ENCODE results near the gene SLC1A3.

Gene SLC1A3

DNA sequence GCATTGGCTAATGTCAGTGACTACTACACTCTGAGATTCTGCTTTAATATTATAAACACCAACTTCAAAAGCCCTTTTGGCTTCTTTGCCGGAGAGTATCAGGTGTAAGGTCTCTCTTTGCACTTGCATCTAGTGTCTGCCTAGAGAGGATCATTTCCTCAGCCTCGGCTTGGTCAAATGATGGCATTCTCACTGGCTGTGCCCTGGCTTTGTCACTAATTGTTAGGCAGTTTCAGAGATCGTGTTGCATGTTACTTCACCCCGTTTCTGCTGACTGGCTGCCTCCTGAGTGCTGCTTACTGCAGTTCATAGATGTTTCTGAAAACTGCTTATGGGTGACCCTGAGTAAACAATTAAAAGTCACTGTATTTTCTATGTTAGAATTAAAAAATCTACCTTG is 48.8 kb downstream of the SLC1A3 start:
- H3K27me3 Mint-ChIP-seq (ENCODE audit: low read depth): no peaks in the 10 kb centered on the region
- H3K27ac Mint-ChIP-seq: peak overlapping the region in 1 of 3 experiments; percentile 12
- H3K4me3 Mint-ChIP-seq: no peak overlapping the region
- H3K9me3 Mint-ChIP-seq: no peaks in the 10 kb centered on the region
- TF ChIP-seq, protein P1, sequence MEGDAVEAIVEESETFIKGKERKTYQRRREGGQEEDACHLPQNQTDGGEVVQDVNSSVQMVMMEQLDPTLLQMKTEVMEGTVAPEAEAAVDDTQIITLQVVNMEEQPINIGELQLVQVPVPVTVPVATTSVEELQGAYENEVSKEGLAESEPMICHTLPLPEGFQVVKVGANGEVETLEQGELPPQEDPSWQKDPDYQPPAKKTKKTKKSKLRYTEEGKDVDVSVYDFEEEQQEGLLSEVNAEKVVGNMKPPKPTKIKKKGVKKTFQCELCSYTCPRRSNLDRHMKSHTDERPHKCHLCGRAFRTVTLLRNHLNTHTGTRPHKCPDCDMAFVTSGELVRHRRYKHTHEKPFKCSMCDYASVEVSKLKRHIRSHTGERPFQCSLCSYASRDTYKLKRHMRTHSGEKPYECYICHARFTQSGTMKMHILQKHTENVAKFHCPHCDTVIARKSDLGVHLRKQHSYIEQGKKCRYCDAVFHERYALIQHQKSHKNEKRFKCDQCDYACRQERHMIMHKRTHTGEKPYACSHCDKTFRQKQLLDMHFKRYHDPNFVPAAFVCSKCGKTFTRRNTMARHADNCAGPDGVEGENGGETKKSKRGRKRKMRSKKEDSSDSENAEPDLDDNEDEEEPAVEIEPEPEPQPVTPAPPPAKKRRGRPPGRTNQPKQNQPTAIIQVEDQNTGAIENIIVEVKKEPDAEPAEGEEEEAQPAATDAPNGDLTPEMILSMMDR (IDR thresholded peaks at IDR 0.05; ENCODE audit: unreplicated experiment in 3 of 3): no peak
- H3K4me1 Mint-ChIP-seq: peaks cover 52% of the 10 kb centered on the region
- H3K36me3 Mint-ChIP-seq (ENCODE audit: low read depth): no peaks in the 10 kb centered on the region

GRCh38 chr5:36656556-36656955 is 50.1 kb downstream of the SLC1A3 start:
- Mint-ChIP-seq H3K4me3 (no peak overlapping the region), H3K36me3 (ENCODE audit: low read depth) (no peaks in the 10 kb centered on the region), H3K9me3 (no peaks in the 10 kb centered on the region), H3K27me3 (ENCODE audit: low read depth) (no peaks in the 10 kb centered on the region), H3K4me1 (peaks cover 46% of the 10 kb centered on the region), H3K27ac (no peak overlapping the region)
- TF ChIP-seq, protein P1 (IDR thresholded peaks at IDR 0.05; ENCODE audit: unreplicated experiment in 3 of 3): no peak

DNA sequence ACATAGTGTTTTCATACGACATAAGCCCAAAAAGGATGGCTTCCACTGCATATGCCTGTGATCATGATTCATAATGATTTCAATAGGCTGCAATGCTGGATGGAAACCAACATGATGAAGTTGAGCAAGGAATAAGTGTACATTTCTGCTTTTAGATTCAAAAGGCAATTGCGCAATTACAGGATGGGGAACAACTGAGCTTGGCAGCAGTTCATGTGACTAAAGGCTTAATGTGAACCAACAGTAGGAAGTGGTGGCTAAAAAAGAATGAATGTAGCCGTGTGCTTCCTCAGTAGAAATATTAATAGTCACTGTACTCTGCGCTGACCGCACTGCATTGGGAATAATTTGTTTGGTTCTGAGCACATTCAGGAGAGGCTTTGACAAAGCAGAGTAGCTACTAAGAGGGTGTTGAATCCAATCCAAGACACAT is 51.2 kb downstream of the SLC1A3 start:
- TF ChIP-seq, protein P1 (IDR thresholded peaks at IDR 0.05; ENCODE audit: unreplicated experiment in 3 of 3): no peak
- no peaks in the 10 kb centered on the region for H3K27me3 Mint-ChIP-seq (ENCODE audit: low read depth)
- no peak overlapping the region for H3K4me3 Mint-ChIP-seq
- H3K27ac Mint-ChIP-seq: peak overlapping the region in 1 of 3 experiments; percentile 24
- H3K4me1 Mint-ChIP-seq: peaks cover 42% of the 10 kb centered on the region
- H3K9me3 Mint-ChIP-seq: no peaks in the 10 kb centered on the region
- no peaks in the 10 kb centered on the region for H3K36me3 Mint-ChIP-seq (ENCODE audit: low read depth)

DNA sequence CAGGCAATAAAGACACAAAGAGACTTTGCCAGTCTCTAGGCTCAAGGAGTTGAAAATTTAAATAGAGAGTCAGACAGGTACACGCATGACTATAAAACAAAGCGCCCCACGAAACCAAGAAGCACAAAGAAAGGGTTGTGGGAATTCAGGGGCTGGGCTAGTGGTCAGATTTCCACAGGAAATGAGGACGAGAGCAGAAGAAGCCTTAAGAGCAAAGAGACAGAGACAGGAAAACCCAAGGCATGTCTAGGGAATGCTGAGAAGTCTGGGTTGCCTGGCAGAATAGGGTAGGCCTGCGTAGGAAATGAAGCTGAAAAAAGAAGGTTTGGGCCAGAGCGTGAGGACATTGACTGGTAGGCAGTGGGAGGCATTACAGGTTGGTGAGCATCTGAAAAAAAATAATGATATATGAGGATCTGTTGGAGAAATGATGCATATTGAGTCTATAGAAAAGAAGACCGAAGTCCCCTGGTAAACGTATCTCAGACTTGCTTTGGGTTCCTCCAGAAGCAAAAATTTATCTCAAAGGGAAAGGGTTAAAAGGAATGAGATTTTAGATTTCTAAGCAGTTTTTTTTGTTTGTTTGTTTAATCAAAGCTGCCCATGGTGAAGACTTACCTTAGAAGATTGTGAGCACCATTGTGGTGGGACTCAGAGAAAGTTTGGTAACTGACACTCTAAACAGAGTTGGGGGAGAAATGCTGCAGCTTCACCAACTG is 51.8 kb downstream of the SLC1A3 start:
- Mint-ChIP-seq H3K4me1 (peaks cover 36% of the 10 kb centered on the region), H3K27ac (peak overlapping the region in 1 of 3 experiments; percentile 10), H3K27me3 (ENCODE audit: low read depth) (no peaks in the 10 kb centered on the region), H3K36me3 (ENCODE audit: low read depth) (no peaks in the 10 kb centered on the region), H3K4me3 (no peak overlapping the region), H3K9me3 (no peaks in the 10 kb centered on the region)
- TF ChIP-seq, protein P1 (IDR thresholded peaks at IDR 0.05; ENCODE audit: unreplicated experiment in 3 of 3): no peak

DNA sequence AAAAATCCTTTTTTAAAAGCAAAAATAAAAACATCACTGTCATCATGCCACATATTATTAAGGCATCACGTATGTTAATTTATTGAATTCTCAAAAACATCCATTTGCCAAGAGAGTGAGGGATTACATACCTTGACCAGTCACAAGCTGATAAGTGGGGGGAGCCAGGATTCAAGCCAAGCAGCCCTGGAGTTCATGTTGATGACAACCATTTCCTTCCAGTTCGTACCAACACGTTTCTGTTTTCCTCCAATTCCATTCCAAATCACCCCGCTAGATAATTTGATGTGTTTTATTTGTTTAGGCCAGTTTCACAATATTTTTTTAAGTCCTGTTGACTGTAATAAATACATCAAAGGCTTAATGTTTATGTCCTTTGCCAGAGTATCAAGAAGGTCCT is 53.0 kb downstream of the SLC1A3 start:
- Mint-ChIP-seq H3K9me3 (no peaks in the 10 kb centered on the region), H3K4me3 (no peak overlapping the region), H3K27me3 (ENCODE audit: low read depth) (no peaks in the 10 kb centered on the region), H3K4me1 (peaks cover 28% of the 10 kb centered on the region), H3K36me3 (ENCODE audit: low read depth) (peaks cover 3% of the 10 kb centered on the region), H3K27ac (no peak overlapping the region)
- TF ChIP-seq, protein P1 (IDR thresholded peaks at IDR 0.05; ENCODE audit: unreplicated experiment in 3 of 3): no peak
